ENCODE data around the gene GDPD4.

Gene GDPD4

GRCh38 chr11:77233011-77233410 is 68.5 kb downstream of the GDPD4 start:
- DNase-seq, result peak in 1 of 3 experiments; percentile 7

- DNase-seq, result no peak
These were observed 69.2 kb downstream of the GDPD4 start for GRCh38 chr11:77232242-77232641.

GRCh38 chr11:77231800-77232199 is 69.7 kb downstream of the GDPD4 start:
- no peak for DNase-seq

- no peak for DNase-seq
These were observed 70.4 kb downstream of the GDPD4 start for GRCh38 chr11:77230878-77231605.

GRCh38 chr11:77223797-77224196 is 77.7 kb downstream of the GDPD4 start:
- DNase-seq, result no peak

- no peak for DNase-seq
These were observed 84.3 kb downstream of the GDPD4 start for GRCh38 chr11:77217156-77217555.

GRCh38 chr11:77215106-77215505 is 86.4 kb downstream of the GDPD4 start:
- no peak for DNase-seq

- no peak for DNase-seq
These were observed 86.9 kb downstream of the GDPD4 start for GRCh38 chr11:77214557-77214956.

GRCh38 chr11:77213589-77214428 is 87.7 kb downstream of the GDPD4 start:
- DNase-seq, result no peak

GRCh38 chr11:77213029-77213579 is 88.4 kb downstream of the GDPD4 start:
- DNase-seq, result no peak

- no peak for DNase-seq
These were observed 89.0 kb downstream of the GDPD4 start for GRCh38 chr11:77212314-77213007.

GRCh38 chr11:77211594-77212251 is 89.8 kb downstream of the GDPD4 start:
- DNase-seq, result no peak

GRCh38 chr11:77211040-77211451 is 90.4 kb downstream of the GDPD4 start:
- DNase-seq, result no peak

GRCh38 chr11:77209663-77210062 is 91.8 kb downstream of the GDPD4 start:
- DNase-seq, result no peak

GRCh38 chr11:77208535-77208934 is 93.0 kb downstream of the GDPD4 start:
- DNase-seq, result no peak

- DNase-seq, result no peak
These were observed 93.7 kb downstream of the GDPD4 start for GRCh38 chr11:77207618-77208313.

- no peak for DNase-seq
These were observed 94.4 kb downstream of the GDPD4 start for GRCh38 chr11:77207019-77207485.

- DNase-seq, result no peak
These were observed 95.0 kb downstream of the GDPD4 start for GRCh38 chr11:77206264-77207018.

- DNase-seq, result no peak
These were observed 95.8 kb downstream of the GDPD4 start for GRCh38 chr11:77205467-77206263.

- DNase-seq, result no peak
These were observed 96.6 kb downstream of the GDPD4 start for GRCh38 chr11:77204754-77205466.
